Uterine smooth muscle cell (primary cell): Measurements from ENCODE around the gene KCTD20. TPM values are rescaled to one million over a fixed set of nuclear protein-coding genes. Genes with fewer than 3 reads are reported as not detected.

Experiments used
- total RNA-seq: library from RNA; depleted of rRNA; stranded (reverse); fragments of >200 nt; gene quantifications from 2 replicates; pipeline ENCODE4 v1.2.3, GENCODE V29; 2014

The KCTD20 gene
- 40.7 and 41.4 TPM in 2 replicates for total RNA-seq

GRCh38 chr6:36442671-36443470 lies at the start of gene KCTD20, which contains the start of gene PXT1:
Gene KCTD20, plus strand, starts transcription at chr6:36443000. Its CDS starts 27,098 bp downstream, at chr6:36470098.
Gene PXT1, minus strand, starts transcription at chr6:36442854. Its CDS starts 16,772 bp downstream, at chr6:36426082.

Other genes starting within 250 kb of the KCTD20 start
- 17.2 and 20.9 TPM in 2 replicates for gene BRPF3, start 246.3 kb upstream of the KCTD20 start, total RNA-seq
- not detected in 2 replicates for gene PNPLA1, start 172.9 kb upstream of the KCTD20 start, total RNA-seq
- gene BNIP5, start 106.1 kb upstream of the KCTD20 start, total RNA-seq: not detected in 2 replicates
- gene ETV7, start 55.3 kb upstream of the KCTD20 start, total RNA-seq: 0.12 and 0.22 TPM in 2 replicates
- not detected in 2 replicates for gene PXT1, start 146 bp upstream of the KCTD20 start, total RNA-seq
- gene STK38, start 104.5 kb downstream of the KCTD20 start, total RNA-seq: 13.4 and 19.0 TPM in 2 replicates
- 176 and 291 TPM in 2 replicates for gene SRSF3, start 151.4 kb downstream of the KCTD20 start, total RNA-seq
- gene CDKN1A, start 235.7 kb downstream of the KCTD20 start, total RNA-seq: 113 and 404 TPM in 2 replicates